Parathyroid adenoma (tissue), 2 donors: ENCODE measurements around the gene H6PD.

ENCODE experiments used
- H2AFZ ChIP-seq: fragments of 300-600 bp; sonication (generic); one replicate; pipeline ENCODE4 v1.7.0; 2017; ENCODE audit warnings: antibody characterized with exemption, mild to moderate bottlenecking
- H3K27ac ChIP-seq: fragments of 300-600 bp; sonication (generic); one replicate; pipeline ENCODE4 v1.7.0; 2017
- H3K27me3 ChIP-seq: fragments of 300-600 bp; sonication (generic); one replicate; pipeline ENCODE4 v1.7.0; 2017; ENCODE audit warnings: low read length; ENCODE audit not compliant: control insufficient read depth, insufficient read depth
- H3K36me3 ChIP-seq: fragments of 300-600 bp; sonication (generic); one replicate; pipeline ENCODE4 v1.7.0; 2017; ENCODE audit warnings: low read length; ENCODE audit not compliant: control insufficient read depth, insufficient read depth
- H3K4me1 ChIP-seq: fragments of 300-600 bp; sonication (generic); one replicate; pipeline ENCODE4 v1.7.0; 2017; ENCODE audit warnings: control low read depth
- H3K4me2 ChIP-seq: fragments of 300-600 bp; sonication (generic); one replicate; pipeline ENCODE4 v1.7.0; 2017; ENCODE audit warnings: low read length
- H3K4me3 ChIP-seq: fragments of 300-600 bp; sonication (generic); one replicate; pipeline ENCODE4 v1.7.0; 2017; ENCODE audit warnings: low read depth, low read length
- H3K79me2 ChIP-seq: fragments of 300-600 bp; sonication (generic); one replicate; pipeline ENCODE4 v1.7.0; 2017; ENCODE audit warnings: control low read depth
- H3K9ac ChIP-seq: fragments of 300-600 bp; sonication (generic); one replicate; pipeline ENCODE4 v1.7.0; 2017; ENCODE audit warnings: mild to moderate bottlenecking
- H3K9me3 ChIP-seq: fragments of 300-600 bp; sonication (generic); one replicate; pipeline ENCODE4 v1.7.0; 2017; ENCODE audit warnings: low read length; ENCODE audit not compliant: control insufficient read depth
- CTCF ChIP-seq: fragments of 300-600 bp; sonication (generic); IDR thresholded peaks from one replicate; pipeline ENCODE4 v1.7.0; 2017; ENCODE audit warnings: antibody characterized with exemption, mild to moderate bottlenecking
- donor health status: primary hyperparathyroidism.

Gene H6PD

GRCh38 chr1:9251501-9251900, 16.9 kb downstream of the H6PD start:
- no peaks in the 10 kb centered on the region for H3K36me3 ChIP-seq
- H3K4me3 ChIP-seq: no peak overlapping the region
- H2AFZ ChIP-seq: no peak overlapping the region
- no peak overlapping the region for H3K9ac ChIP-seq
- no peak for TF ChIP-seq CTCF
- H3K4me1 ChIP-seq: peaks cover 11% of the 10 kb centered on the region
- H3K27ac ChIP-seq: peak overlapping the region; percentile 7
- no peaks in the 10 kb centered on the region for H3K79me2 ChIP-seq
- H3K4me2 ChIP-seq: no peak overlapping the region
- no peaks in the 10 kb centered on the region for H3K9me3 ChIP-seq
- H3K27me3 ChIP-seq: no peaks in the 10 kb centered on the region

GRCh38 chr1:9253004-9253403, 18.4 kb downstream of the H6PD start:
- no peak overlapping the region for H3K9ac ChIP-seq
- peaks cover 11% of the 10 kb centered on the region for H3K4me1 ChIP-seq
- H3K27ac ChIP-seq: no peak overlapping the region

GRCh38 chr1:9253453-9254105, 19.0 kb downstream of the H6PD start:
- no peak for TF ChIP-seq CTCF
- Histone ChIP-seq H3K9ac (no peak overlapping the region), H3K4me1 (peaks cover 11% of the 10 kb centered on the region), H3K79me2 (peaks cover 3% of the 10 kb centered on the region), H3K4me2 (no peak overlapping the region), H3K4me3 (no peak overlapping the region), H3K36me3 (no peaks in the 10 kb centered on the region), H3K9me3 (no peaks in the 10 kb centered on the region), H3K27ac (no peak overlapping the region), H3K27me3 (no peaks in the 10 kb centered on the region), H2AFZ (no peak overlapping the region)

More at GRCh38 chr1:9253004-9253403, 18.4 kb downstream of the H6PD start:
- H3K79me2 ChIP-seq: no peaks in the 10 kb centered on the region
- H3K4me2 ChIP-seq: no peak overlapping the region
- TF ChIP-seq CTCF: no peak
- H2AFZ ChIP-seq: no peak overlapping the region
- no peaks in the 10 kb centered on the region for H3K27me3 ChIP-seq
- no peaks in the 10 kb centered on the region for H3K36me3 ChIP-seq
- no peak overlapping the region for H3K4me3 ChIP-seq
- H3K9me3 ChIP-seq: no peaks in the 10 kb centered on the region

- H3K4me1 ChIP-seq: peaks cover 2% of the 10 kb centered on the region
- TF ChIP-seq CTCF: no peak
- H3K79me2 ChIP-seq: peaks cover 6% of the 10 kb centered on the region
- H3K9me3 ChIP-seq: no peaks in the 10 kb centered on the region
- H3K27ac ChIP-seq: no peak overlapping the region
- no peak overlapping the region for H2AFZ ChIP-seq
- H3K4me3 ChIP-seq: no peak overlapping the region
- no peaks in the 10 kb centered on the region for H3K27me3 ChIP-seq
- H3K4me2 ChIP-seq: no peak overlapping the region
- H3K9ac ChIP-seq: no peak overlapping the region
- no peaks in the 10 kb centered on the region for H3K36me3 ChIP-seq
These were observed 21.8 kb downstream of the H6PD start for GRCh38 chr1:9256332-9256731.

- no peaks in the 10 kb centered on the region for H3K9me3 ChIP-seq
- H3K36me3 ChIP-seq: no peaks in the 10 kb centered on the region
- no peak overlapping the region for H3K9ac ChIP-seq
- TF ChIP-seq CTCF: no peak
- no peak overlapping the region for H2AFZ ChIP-seq
- no peaks in the 10 kb centered on the region for H3K4me1 ChIP-seq
- no peak overlapping the region for H3K4me2 ChIP-seq
- H3K4me3 ChIP-seq: no peak overlapping the region
- no peaks in the 10 kb centered on the region for H3K27me3 ChIP-seq
- H3K27ac ChIP-seq: no peak overlapping the region
- peaks cover 6% of the 10 kb centered on the region for H3K79me2 ChIP-seq
These were observed 23.3 kb downstream of the H6PD start for GRCh38 chr1:9257851-9258250.
